Adrenal gland (tissue), 12 donors: ENCODE measurements around the gene FBXW7. TPM values are rescaled to one million over a fixed set of nuclear protein-coding genes. Genes with fewer than 3 reads are reported as not detected.

Experiments used
- DNase-seq, 7 donors: peaks; one replicate each; pipeline ENCODE4 v3.0.0-alpha.2; 2019 to 2020
- H3K27ac ChIP-seq, 5 donors: fragments of 200-600 bp; sonication (generic) in 4 of 5; 1 replicate in 3 of 5; 2 replicates in 2 of 5; pipeline versions ENCODE4 v1.5.1 to v1.8.0; 2016 to 2020; ENCODE audit warnings: mild to moderate bottlenecking in 1 of 5
- H3K27me3 ChIP-seq: fragments of 200-600 bp; 2 replicates; pipeline ENCODE4 v1.8.0; 2021
- H3K36me3 ChIP-seq, 2 donors: fragments of 200-600 bp; replicated peaks in 1 of 2; 1 replicate in 1 of 2; 2 replicates in 1 of 2; pipeline versions ENCODE4 v1.5.1 to v1.8.0; 2018 to 2022
- H3K4me1 ChIP-seq, 2 donors: fragments of 200-600 bp; replicated peaks in 1 of 2; 1 replicate in 1 of 2; 2 replicates in 1 of 2; pipeline versions ENCODE4 v1.5.1 to v1.8.0; 2018 to 2021
- H3K4me3 ChIP-seq, 4 donors: fragments of 200-600 bp; sonication (generic) in 3 of 4; one replicate each; pipeline ENCODE4 v1.5.1; 2016 to 2018
- H3K9me3 ChIP-seq, 3 donors: fragments of 200-600 bp; sonication (generic) in 1 of 3; replicated peaks in 1 of 3; 1 replicate in 2 of 3; 2 replicates in 1 of 3; pipeline versions ENCODE4 v1.5.1 to v1.8.0; 2016 to 2021
- POLR2A ChIP-seq, 2 donors: fragments of 450-650 bp; IDR thresholded peaks; one replicate each; pipeline ENCODE4 v1.6.1; 2017; ENCODE audit warnings: antibody characterized with exemption in 2 of 2, mild to moderate bottlenecking in 2 of 2, moderate library complexity in 1 of 2
- WGBS, 4 donors: extraction: QIAGEN DNeasy Blood & Tissue Kit in 2 of 4; methylation state at CpG; one replicate each; pipeline versions ENCODE4 v1.1.5 to v1.1.7; 2013 to 2017; 5-methylcytosine and 5-hydroxymethylcytosine counted together
- intact Hi-C, 2 donors: fragments of 100-400 bp; cut with DNase I; formaldehyde crosslinking; loops; one replicate each; pipeline versions ENCODE4 v1.14.1 to v1.15.0; 2022 to 2023
- polyA plus RNA-seq, 3 donors: library from polyadenylated mRNA; stranded (reverse); fragments of 200-250 nt in 2 of 3; fragments of 350-450 nt in 1 of 3; fragmentation: Illumina TruSeq in 1 of 3; extraction: RNeasy Lipid Tissue Mini Kit (QIAGEN cat#74804) in 1 of 3; gene quantifications; one replicate each; pipeline ENCODE4 v1.2.3, GENCODE V29; 2013 to 2014
- total RNA-seq, 9 donors: library from RNA; depleted of rRNA in 4 of 9; stranded (reverse); fragments of >200 nt in 4 of 9; fragments of 120-200 nt in 1 of 9; fragmentation: NEBNext Ultra II Directional in 1 of 9; extraction: Animal tissue kit (Norgen Biotek cat#: 25700) in 1 of 9; gene quantifications; one replicate each; pipeline versions ENCODE4 v1.1.0 to v1.2.4, GENCODE V29; 2013 to 2023
- TF ChIP-seq, protein P1 (sequence below), 6 experiments: fragments of 450-650 bp in 4 of 6; fragments of 200-600 bp in 2 of 6; sonication (generic) in 1 of 6; IDR thresholded peaks; 1 replicate in 5 of 6; 2 replicates in 1 of 6; pipeline versions ENCODE4 v1.5.1 to v1.8.0; 2016 to 2021; ENCODE audit warnings: antibody characterized with exemption in 6 of 6, mild to moderate bottlenecking in 2 of 6, moderate library complexity in 1 of 6
- donor health status: healthy with polysubstance abuse.
- donor health status: Bipolar disorder and iron deficiency.
- donor health status: DM: yes; HTN: yes; CAD: no.
- donor health status: DM: no; HTN: no; CAD: no.
- donor health status: DM: no; HTN: no; CAD: no.
- donor health status: DM: yes; HTN: yes; CAD: no.

Gene FBXW7
- total and polyA plus RNA-seq, 12 donors, result 17.6 to 55.5 (median 30.9) TPM

DNA sequence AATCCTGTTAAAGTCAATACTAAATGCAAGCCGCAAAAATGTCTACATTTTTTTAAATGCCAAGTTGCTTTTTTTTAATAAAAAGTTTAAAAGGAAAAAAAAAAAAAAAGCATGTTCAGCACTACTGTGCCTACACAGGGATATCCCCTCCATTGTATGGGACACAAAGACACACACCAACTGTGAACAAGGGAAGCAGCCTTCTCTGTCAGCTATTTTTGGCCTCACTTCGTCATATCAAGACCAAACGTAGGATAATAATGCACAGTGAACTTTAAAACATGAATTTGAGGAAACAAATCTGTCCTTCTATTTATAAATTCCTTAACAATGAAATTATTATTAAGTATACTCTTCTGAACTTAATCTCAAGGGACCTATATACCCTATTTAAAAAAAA lies 4.4 kb downstream of the FBXW7 start:
- 72 to 81% (median 74%) methylated on average over 3 of the region's 3 CpGs for WGBS, 4 donors
- H3K4me1 ChIP-seq, result peaks cover 7 to 40% of the 10 kb centered on the region in 2 donors
- intact Hi-C loops, result no loop called here
- DNase-seq, result no peak
- H3K27me3 ChIP-seq, result no peaks in the 10 kb centered on the region
- H3K27ac ChIP-seq, result no peak overlapping the region
- no peaks in the 10 kb centered on the region for H3K36me3 ChIP-seq
- no peaks in the 10 kb centered on the region for H3K9me3 ChIP-seq
- no peak for TF ChIP-seq POLR2A (IDR thresholded peaks at IDR 0.05)
- TF ChIP-seq, protein P1, sequence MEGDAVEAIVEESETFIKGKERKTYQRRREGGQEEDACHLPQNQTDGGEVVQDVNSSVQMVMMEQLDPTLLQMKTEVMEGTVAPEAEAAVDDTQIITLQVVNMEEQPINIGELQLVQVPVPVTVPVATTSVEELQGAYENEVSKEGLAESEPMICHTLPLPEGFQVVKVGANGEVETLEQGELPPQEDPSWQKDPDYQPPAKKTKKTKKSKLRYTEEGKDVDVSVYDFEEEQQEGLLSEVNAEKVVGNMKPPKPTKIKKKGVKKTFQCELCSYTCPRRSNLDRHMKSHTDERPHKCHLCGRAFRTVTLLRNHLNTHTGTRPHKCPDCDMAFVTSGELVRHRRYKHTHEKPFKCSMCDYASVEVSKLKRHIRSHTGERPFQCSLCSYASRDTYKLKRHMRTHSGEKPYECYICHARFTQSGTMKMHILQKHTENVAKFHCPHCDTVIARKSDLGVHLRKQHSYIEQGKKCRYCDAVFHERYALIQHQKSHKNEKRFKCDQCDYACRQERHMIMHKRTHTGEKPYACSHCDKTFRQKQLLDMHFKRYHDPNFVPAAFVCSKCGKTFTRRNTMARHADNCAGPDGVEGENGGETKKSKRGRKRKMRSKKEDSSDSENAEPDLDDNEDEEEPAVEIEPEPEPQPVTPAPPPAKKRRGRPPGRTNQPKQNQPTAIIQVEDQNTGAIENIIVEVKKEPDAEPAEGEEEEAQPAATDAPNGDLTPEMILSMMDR (IDR thresholded peaks at IDR 0.05), result no peak
- no peak overlapping the region for H3K4me3 ChIP-seq

DNA sequence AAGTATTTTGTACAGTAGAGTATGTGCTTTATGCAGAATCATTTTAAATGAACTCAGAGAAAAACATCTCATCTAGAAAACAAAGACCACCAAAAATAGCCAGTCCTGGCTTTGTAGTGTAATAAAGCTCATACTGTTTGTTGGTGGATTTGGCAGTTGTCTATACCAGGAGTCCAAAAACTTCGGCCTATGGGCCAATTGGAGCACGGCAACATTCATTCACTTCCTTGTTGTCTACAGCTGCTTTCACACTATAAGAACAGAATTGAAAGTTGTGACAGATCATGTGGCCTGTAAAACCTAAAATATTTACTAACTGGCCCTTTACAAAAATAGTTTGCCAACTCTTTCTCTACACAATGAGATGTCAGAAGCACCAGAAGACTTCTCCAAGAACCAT lies 5.3 kb downstream of the FBXW7 start:
- DNase-seq, result no peak
- Histone ChIP-seq H3K9me3 (no peaks in the 10 kb centered on the region), H3K36me3 (no peaks in the 10 kb centered on the region), H3K4me1 (peaks cover 7 to 40% of the 10 kb centered on the region in 2 donors), H3K27ac (no peak overlapping the region), H3K4me3 (no peak overlapping the region), H3K27me3 (no peaks in the 10 kb centered on the region)
- intact Hi-C loops, result no loop called here
- WGBS, 4 donors, result 83 to 93% (median 91%) methylated on average over 2 of the region's 2 CpGs
- TF ChIP-seq, protein P1 (IDR thresholded peaks at IDR 0.05), result no peak
- no peak for TF ChIP-seq POLR2A (IDR thresholded peaks at IDR 0.05)

GRCh38 chr4:152529880-152530279 lies 6.0 kb downstream of the FBXW7 start:
- WGBS, 4 donors, result 92 to 96% (median 93%) methylated on average over 8 of the region's 8 CpGs
- intact Hi-C loops, result no loop called here
- TF ChIP-seq POLR2A (IDR thresholded peaks at IDR 0.05), result no peak
- TF ChIP-seq, protein P1 (IDR thresholded peaks at IDR 0.05), result no peak

GRCh38 chr4:152528060-152528459 lies 7.8 kb downstream of the FBXW7 start:
- intact Hi-C loops, result no loop called here
- no peak overlapping the region for H3K4me3 ChIP-seq
- H3K9me3 ChIP-seq, result no peaks in the 10 kb centered on the region
- no peaks in the 10 kb centered on the region for H3K36me3 ChIP-seq
- no peak for DNase-seq
- TF ChIP-seq POLR2A (IDR thresholded peaks at IDR 0.05), result no peak
- TF ChIP-seq, protein P1 (IDR thresholded peaks at IDR 0.05), result no peak
- no peak overlapping the region for H3K27ac ChIP-seq
- peaks cover 0 to 23% of the 10 kb centered on the region in 2 donors for H3K4me1 ChIP-seq
- H3K27me3 ChIP-seq, result no peaks in the 10 kb centered on the region
- 89 to 94% (median 89%) methylated on average over 2 of the region's 2 CpGs for WGBS, 4 donors

More at GRCh38 chr4:152529880-152530279, 6.0 kb downstream of the FBXW7 start:
- H3K36me3 ChIP-seq, result no peaks in the 10 kb centered on the region
- H3K27me3 ChIP-seq, result no peaks in the 10 kb centered on the region
- no peak overlapping the region for H3K4me3 ChIP-seq
- no peak for DNase-seq
- H3K27ac ChIP-seq, result no peak overlapping the region
- no peaks in the 10 kb centered on the region for H3K9me3 ChIP-seq
- H3K4me1 ChIP-seq, result peaks cover 7 to 40% of the 10 kb centered on the region in 2 donors
